HG02943 (cell line): ENCODE results near the gene DCUN1D3.
"Not testable (repeated sequence)": the region's sequence is repeated elsewhere in the genome, so short reads cannot be mapped to it uniquely, and the experiment has no call there.

ENCODE experiments used
- ATAC-seq: cut with Tn5 transposase; IDR thresholded peaks from one replicate; pipeline ENCODE4 v1.9.1; 2021; ENCODE audit warnings: mild to moderate bottlenecking, low read depth, moderate library complexity; ENCODE audit not compliant: unreplicated experiment

DCUN1D3 gene, protein sequence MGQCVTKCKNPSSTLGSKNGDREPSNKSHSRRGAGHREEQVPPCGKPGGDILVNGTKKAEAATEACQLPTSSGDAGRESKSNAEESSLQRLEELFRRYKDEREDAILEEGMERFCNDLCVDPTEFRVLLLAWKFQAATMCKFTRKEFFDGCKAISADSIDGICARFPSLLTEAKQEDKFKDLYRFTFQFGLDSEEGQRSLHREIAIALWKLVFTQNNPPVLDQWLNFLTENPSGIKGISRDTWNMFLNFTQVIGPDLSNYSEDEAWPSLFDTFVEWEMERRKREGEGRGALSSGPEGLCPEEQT

DNA sequence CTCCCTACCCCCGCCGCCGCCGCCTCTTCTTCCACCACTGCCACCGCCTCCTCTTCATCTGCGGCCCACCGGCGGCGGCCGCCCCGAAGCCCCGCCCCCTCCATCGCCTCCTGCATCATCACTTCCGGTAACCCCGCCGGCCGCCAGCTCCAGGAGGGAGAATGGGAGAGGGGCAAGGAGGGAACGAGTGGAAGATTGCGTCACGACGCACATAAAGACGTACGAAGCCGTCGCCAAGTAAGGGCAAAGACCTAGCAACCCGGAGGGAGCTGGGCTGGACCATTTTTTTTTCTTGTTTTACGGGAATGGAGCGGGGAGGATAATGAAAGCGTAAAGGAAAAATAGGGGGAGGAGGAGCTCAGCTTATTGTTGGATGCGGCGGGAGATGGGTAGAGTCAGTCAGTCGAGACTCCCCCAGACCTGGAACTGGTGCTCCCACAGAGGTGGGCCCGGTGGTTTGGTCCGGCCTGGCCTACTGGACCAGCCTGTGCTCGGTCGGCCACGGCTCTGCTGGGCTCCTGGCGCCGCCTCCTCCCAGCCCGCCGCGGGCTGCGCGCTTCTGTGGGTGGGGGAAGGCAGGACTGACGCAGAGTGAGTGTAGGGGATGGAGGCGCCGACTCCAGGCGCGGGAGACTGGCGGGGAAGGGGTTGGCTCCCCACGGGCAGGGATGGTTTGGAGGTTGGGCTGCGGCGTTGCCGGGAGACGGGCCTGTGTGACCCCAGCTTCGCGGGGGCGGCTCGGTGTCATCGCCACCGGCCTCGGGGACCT is at the start of gene DCUN1D3, which contains the start of gene LYRM1:
TSS of gene DCUN1D3 (minus strand) at position 60 of the 769 bp plus-strand sequence. CDS start 37,820 bp downstream, outside the sequence.
TSS of gene LYRM1 (plus strand) at position 473 of the 769 bp plus-strand sequence. CDS start 14,785 bp downstream, outside the sequence.
- ATAC-seq = peak; percentile 64

DNA sequence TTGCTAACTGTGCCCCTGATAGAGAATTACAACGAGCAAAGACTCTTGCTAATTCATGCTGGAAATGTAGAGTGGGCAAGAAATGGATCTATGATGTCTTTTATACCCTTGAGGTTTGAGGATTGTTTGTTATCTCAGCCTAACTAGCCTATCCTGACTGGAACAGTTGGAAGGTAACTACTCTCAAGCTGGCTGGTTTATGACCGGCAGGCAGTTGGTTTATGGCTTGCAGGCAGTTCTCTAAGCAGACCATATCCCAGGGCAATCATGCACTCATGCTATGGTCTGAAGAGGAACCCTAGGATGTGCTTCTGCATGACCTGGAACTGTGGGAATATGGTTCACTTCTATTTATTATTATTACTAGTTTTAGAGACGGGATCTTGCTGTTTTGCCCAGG is 49.5 kb upstream of the DCUN1D3 start:
- no peak for ATAC-seq

DNA sequence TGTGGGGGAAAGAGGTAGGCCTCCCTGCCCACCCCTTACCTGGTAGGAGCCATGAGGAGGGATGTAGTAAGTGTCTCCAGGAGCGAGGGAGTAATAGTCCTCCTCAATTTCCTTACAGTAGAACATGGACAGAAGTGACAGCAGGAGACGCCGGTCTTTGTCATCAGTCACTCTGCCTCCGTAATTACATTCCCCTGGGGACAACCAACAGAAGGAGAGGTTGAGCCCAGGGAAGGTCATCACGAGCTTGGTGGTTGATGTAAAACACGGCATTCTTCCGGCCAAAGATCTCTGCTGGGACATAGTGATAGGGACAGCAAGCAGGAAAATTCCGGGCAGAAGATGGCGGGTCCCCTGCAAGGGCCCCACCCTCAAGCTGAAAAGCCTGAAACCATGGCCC is 48.3 kb upstream of the DCUN1D3 start:
- no peak for ATAC-seq

DNA sequence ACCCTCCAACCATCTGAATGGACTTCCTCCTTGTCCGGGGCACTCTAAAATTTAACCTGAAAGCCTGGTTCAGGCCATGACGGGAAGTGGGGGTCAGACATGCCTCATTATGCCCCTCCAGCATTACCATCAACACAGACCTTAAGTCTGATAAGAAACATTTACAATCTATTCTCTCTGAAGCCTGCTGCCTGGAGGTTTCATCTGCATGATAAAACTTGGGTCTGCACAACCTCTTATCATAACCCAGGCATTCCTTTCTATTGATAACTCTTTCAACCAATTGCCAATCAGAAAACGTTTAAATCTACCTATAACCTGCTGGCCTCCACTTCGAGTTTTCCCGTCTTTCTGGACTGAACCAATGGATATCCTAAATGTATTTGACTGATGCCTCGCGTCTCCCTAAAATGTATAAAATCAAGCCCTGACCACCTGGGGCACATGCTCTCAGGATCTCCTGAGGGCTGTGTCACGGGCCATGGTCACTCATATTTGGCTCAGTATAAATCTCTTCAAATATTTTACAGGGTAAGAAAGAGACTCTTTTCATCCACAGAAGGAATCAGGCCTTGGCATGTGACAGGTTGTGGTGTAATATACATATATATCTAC is 46.0 kb upstream of the DCUN1D3 start:
- ATAC-seq = no peak

DNA sequence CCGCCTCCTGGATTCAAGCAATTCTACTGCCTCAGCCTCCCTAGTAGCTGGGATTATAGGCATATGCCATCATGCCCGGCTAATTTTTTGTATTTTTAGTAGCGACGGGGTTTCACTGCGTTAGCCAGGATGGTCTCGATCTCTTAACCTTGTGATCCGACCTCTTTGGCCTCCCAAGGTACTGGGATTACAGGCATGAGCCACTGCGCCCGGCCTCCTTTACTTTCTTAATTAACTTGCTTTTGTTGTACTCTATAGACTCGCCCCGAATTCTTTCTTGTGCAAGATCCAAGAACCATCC is 45.4 kb upstream of the DCUN1D3 start:
- not testable (repeated sequence) for ATAC-seq

DNA sequence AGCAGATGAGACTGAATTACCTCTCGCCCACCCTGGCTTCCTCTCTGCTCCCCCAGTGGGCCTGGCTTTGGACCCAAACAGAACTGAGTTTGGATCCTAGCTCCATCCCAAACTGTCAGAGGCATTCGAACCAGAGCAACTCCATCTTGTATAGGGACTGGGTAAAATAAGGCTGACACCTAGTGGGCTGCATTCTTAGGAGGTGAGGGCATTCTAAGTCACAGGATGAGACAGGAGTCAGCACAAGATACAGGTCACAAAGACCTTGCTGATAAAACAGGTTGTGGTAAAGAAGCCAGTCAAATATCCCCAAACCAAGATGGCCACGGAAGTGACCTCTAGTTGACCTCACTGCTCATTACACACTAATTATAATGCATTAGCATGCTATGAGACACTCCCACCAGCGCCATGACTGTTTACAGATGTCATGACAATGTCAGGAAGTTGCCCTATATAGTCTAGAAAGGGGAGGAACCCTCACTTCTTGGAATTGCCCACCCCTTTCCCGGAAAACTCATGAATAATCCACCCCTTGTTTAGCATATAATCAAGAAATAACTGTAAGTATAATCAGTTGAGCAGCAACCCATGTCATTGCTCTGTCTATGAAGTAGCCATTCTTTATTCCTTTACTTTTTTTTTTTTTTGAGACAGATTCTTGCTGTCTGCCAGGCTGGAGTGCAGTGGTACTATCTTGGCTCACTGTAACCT is 44.9 kb upstream of the DCUN1D3 start:
- no peak for ATAC-seq

DNA sequence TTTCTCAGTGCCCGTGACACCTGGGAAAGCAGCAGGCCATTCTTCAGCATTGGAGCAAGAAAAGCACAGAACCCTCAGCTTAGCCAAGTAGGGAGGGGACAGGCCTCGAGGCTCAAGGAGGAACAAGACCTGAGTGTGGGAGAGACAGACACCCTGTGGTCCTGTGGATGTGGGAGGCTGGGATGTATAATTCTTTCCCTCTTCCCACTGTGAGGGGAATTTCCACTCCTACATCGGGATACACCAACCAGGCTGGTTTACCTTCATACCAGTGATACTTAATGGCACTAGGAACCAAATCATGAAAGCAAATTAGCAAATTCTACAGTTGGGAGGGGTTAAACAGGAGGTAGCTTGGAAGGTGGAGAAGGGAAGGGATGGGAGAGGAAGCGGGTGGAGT is 42.1 kb upstream of the DCUN1D3 start:
- no peak for ATAC-seq

DNA sequence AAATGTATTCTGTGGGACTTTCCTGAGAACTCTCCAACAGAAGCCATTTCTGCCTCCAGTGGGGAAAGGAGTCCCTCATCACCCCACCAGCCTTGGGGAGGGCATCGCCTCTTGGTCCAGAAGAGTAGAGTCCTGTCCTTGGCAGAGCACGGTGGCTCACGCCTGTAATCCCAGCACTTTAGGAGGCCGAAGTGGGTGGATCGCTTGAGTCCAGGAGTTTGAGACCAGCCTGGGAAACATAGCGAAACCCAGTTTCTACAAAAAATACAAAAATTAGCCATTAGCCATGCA is 41.4 kb upstream of the DCUN1D3 start:
- ATAC-seq = no peak

DNA sequence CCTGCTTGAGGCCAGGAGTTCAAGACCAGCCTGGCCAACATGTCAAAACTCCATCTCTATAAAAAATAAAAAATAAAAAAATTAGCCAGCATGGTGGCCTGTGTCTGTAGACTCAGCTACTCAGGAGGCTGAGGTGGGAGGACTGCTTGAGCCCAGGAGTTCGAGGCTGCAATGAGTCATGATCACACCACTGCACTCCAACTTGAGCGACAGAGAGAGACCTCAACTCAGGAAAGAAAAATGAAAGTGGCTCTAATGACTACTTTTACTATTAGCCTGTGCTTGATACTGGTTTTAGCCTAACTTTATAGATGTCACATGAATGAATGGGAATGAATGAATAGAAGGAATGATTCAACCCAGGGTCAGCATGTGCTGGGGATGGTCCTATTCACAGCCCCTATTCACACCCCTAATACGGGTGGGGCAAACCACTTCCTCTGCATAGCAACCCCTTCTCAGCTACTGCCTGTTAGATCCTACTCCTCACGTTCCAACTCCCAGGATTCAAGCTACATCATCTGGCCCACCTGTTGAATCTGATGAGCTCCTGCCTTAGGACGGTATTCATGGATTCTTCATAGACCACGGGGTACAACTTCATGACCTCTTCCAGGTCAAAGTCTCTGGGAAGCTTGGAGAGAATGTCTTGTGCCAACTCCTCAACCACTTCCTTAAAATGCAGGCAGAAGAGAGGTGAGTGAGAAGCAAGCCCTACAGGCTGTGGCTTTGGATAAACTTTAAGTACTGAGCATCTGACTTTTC is 40.9 kb upstream of the DCUN1D3 start:
- no peak for ATAC-seq

DNA sequence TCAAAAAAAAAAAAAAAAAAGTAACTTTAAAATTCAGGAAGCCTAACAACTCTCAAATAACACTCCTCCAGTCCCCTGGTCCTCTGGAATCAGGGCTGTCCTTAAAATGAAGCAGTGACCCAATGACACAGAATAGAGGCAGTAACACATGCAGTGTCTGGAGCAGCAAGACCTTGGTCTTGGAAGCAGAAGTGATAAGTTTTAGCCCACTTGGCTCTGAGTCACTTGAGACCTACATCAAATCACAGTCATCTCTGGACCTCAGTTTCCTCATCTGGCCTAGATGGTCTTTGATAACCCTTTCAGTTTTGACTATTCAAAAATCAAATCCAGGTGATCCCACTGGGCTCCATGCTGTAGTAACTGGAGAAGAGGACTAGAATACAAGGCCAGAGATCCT is 39.5 kb upstream of the DCUN1D3 start:
- ATAC-seq = no peak

DNA sequence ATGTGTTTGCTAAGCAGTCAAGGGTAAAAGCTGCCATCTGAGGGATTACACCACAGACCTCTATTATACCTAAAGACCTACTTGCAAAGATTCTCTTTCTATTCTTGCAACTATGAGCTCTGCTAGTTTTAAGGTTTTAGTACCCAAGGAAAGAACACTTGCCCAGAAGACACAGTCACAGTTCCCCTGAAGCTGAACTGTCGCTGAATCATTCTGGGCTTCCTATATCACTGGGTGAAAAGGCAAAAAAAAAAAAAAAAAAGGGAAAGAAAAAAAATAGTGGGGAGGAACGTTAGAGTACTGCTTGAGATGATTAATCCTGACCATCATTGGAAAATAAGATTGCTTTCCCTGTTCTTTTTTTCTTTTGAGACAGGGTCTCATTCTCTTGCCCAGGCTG is 38.3 kb upstream of the DCUN1D3 start:
- ATAC-seq = no peak

DNA sequence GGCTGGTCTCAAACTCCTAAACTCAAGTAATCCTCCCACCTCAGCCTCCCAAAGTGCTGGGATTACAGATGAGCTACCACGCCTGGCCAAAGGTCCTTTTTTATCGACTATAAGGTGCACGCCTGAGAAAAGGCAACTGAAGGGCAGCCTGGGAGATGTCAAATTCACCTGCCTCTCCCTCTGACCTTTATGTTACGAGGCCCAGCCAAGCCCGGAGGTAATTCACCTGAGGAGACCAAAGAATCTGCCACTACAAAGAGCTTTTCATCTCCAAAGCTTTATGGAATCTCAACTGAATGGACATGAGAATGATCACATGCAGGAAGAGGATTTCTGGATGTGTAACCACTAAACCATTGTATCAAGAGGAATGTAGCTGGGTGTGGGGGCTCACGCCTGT is 37.6 kb upstream of the DCUN1D3 start:
- no peak for ATAC-seq

DNA sequence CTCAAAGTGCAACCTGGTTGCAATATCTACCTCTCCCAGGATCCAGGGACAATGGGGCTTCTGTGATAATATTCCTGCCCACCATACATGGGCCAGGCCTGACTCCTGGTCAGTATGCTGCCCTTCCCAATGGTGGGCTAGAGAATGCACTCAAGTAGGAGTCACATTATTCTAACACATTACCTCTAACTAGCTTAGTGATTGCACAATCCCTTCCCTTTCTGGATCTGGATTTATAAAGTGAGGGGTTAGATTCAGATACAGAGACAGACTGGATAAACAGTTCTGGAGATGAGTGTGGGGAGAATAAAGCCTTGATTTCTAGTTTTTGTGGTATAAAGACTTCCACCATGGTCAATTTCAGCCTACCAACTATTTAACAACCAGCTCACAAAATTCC is 33.4 kb upstream of the DCUN1D3 start:
- no peak for ATAC-seq

DNA sequence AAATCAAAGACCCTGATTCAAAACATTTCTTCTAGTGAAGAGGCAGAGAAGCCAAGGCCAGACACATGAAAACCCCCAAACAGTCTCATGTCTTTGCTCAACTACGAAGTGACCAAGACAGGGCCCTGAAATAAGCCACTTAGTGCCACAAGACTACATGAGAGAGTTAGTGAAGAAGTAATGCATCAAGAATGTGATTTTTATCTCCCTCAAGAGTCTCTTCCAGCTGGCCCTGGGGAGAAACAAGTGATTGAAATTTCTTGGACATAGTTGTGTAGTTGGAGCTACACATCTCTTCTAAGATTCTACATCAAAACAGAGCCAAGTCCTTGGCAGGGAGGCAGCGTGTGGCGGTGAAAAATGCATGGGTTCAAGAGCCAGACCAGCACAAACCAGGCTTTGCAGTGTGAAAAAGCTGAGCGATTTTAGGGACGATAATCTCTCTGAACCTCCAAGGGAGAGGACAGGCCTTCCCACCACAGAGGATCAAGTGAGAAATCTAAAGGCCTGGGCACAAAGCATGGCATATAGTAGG is 31.0 kb upstream of the DCUN1D3 start:
- ATAC-seq = no peak

DNA sequence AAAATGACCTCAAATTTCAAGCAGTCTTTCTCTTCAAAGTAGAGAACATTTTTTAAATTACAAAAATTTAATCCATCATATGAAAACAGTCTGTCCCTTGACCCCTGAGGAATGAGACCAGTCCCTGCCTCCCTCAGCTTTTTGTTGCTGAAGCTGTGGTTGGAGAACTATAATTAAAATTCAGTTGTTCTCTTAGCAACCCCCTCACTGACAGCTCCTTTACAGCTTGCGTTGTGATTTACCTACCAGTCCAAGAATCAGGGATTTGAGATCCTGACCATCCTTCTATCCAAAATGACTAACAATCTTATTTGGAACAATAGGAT is 30.2 kb upstream of the DCUN1D3 start:
- ATAC-seq = no peak

DNA sequence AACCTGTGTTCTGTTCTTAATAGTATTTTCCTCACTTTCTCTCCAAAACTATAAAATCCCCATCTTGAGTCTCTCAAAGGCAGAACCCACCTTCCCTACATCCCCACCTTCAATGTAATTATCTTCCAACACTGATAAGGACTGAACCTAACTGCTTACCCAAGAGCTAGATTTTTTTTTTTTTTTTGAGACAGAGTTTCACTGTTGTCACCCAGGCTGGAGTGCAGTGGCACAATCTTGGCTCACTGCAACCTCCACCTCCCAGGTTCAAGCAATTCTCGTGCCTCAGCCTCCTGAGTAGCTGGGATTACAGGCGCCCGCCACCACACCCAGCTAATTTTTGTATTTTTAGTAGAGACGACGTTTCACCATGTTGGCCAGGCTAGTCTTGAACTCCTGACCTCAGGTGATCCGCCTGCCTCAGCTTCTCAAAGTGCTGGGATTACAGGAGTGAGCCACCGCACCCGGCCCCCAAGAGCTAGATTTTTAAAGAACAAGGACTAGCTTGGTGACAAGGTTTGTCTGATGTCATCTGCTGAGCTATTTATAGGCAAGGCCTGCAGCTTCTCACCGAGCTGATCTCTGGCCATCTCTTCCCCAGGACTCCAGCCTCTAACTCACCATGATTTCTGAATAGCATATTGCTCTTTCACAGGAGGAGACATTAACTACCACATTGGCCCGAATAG is 29.7 kb upstream of the DCUN1D3 start:
- ATAC-seq = not testable (repeated sequence)

DNA sequence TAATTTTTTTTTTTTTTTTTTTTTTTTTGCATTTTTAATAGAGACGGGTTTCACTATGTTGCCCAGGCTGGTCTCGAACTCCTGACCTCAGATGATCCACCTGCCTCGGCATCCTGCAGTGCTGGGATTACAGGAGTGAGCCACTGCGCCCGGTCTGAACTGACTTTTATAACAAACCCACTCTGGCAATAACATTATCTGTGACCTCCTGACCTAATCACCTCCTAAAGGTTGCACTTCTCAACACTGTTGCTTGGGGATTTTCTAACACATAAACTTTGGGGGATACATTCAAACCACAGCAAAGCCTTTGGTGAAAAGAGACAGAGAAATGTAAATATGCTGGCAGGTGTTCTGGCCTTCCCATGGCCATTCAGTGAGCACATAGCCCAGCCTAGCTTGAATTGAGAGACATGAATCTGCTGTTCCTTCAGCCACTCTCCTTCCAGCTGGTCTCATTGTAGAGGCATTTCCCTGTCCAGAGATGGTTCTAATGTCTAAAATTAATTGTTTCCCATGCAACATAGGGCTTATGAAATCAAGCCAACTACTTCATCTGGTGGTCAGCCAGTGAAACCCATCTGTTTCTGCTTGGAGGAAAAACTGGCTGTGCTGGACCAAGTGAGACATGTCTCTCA is 28.7 kb upstream of the DCUN1D3 start:
- ATAC-seq = no peak

DNA sequence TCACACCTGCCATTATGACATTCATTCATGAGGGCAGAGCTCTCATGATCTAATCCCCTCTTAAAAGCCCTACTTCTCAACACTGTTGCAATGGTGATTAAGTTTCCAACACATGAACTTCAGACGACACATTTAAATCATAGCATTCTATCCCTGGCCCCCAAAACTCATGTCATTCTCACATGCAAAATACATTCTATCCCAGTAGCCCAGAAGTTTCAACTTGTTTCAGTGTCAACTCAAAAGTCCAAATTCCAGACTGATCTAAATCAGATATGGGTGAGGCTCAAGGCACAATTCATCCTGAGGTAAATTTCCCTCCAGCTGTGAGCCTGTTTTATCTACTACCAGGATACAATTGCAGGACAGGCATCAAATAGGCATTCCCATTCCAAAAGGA is 25.6 kb upstream of the DCUN1D3 start:
- ATAC-seq = no peak

DNA sequence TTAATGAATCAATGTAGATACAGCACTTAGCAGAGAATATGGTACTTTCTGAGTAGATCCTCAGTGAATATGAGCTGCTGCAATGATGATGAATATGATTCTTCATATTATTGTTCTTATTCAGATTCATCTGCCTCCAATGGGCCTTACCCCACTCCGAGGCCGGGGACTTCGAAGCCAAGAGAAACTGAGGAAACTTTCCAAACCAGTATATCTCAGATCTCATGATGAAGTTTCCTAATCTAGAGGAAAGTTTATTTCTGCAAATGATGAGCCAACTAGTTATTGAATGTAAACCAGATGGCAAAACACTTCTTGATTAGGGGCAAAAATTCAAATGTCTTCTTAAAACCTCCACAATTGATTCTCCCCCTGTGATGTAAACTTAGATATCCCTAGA is 23.7 kb upstream of the DCUN1D3 start:
- ATAC-seq = no peak
